ELF-1 (cell line): ENCODE measurements around the gene LEF1.

Experiments
- DNase-seq: peaks from one replicate; pipeline ENCODE4 v3.0.0-alpha.2; 2016; ENCODE audit warnings: low read depth, low spot score

Gene LEF1

GRCh38 chr4:108175966-108176365, 7.2 kb upstream of the LEF1 start:
- no peak for DNase-seq

- DNase-seq, result no peak
Observed at GRCh38 chr4:108174856-108175255, 6.1 kb upstream of the LEF1 start.

- DNase-seq, result no peak
Observed at GRCh38 chr4:108173599-108174057, 4.9 kb upstream of the LEF1 start.

GRCh38 chr4:108172753-108173598, 4.2 kb upstream of the LEF1 start:
- DNase-seq, result peak; percentile 87

GRCh38 chr4:108172231-108172752, 3.6 kb upstream of the LEF1 start:
- peak; percentile 64 for DNase-seq

- peak; percentile 63 for DNase-seq
Observed at GRCh38 chr4:108171339-108172230, 2.9 kb upstream of the LEF1 start.

GRCh38 chr4:108170631-108171338, 2.1 kb upstream of the LEF1 start:
- DNase-seq, result peak; percentile 48

GRCh38 chr4:108169664-108170063, 932 bp upstream of the LEF1 start:
- DNase-seq, result no peak

GRCh38 chr4:108168160-108168670, 517 bp downstream of the LEF1 start:
- peak; percentile 28 for DNase-seq

GRCh38 chr4:108166441-108167315, 2.1 kb downstream of the LEF1 start:
- peak; percentile 90 for DNase-seq

GRCh38 chr4:108166038-108166437, 2.7 kb downstream of the LEF1 start:
- peak; percentile 53 for DNase-seq

GRCh38 chr4:108165586-108165985, 3.1 kb downstream of the LEF1 start:
- no peak for DNase-seq

GRCh38 chr4:108163351-108163750, 5.4 kb downstream of the LEF1 start:
- no peak for DNase-seq

GRCh38 chr4:108160741-108161352, 7.9 kb downstream of the LEF1 start:
- DNase-seq, result peak; percentile 40

GRCh38 chr4:108159845-108160244, 8.9 kb downstream of the LEF1 start:
- DNase-seq, result no peak

GRCh38 chr4:108157655-108158054, 11.1 kb downstream of the LEF1 start:
- DNase-seq, result no peak

- no peak for DNase-seq
Observed at GRCh38 chr4:108156391-108156790, 12.3 kb downstream of the LEF1 start.

GRCh38 chr4:108155373-108155772, 13.4 kb downstream of the LEF1 start:
- DNase-seq, result peak; percentile 59

GRCh38 chr4:108152980-108153379, 15.8 kb downstream of the LEF1 start:
- DNase-seq, result no peak
